GM11168 (cell line): ENCODE results near the gene ANXA5.

Experiments
- in situ Hi-C: fragments of 300-500 bp; cut with MboI; formaldehyde crosslinking; loops from one replicate; pipeline ENCODE4 v1.12.0; 2022; ENCODE audit warnings: low sequenced_read_pairs; ENCODE audit not compliant: unreplicated experiment

The ANXA5 gene

GRCh38 chr4:121684016-121684415 is 12.8 kb downstream of the ANXA5 start:
- in situ Hi-C loops = no loop called here

- in situ Hi-C loops = no loop called here
Observed at GRCh38 chr4:121680571-121680970, 16.2 kb downstream of the ANXA5 start.

GRCh38 chr4:121679951-121680350 is 16.8 kb downstream of the ANXA5 start:
- in situ Hi-C loops = no loop called here

GRCh38 chr4:121679267-121679666 is 17.5 kb downstream of the ANXA5 start:
- in situ Hi-C loops = no loop called here

- in situ Hi-C loops = no loop called here
Observed at GRCh38 chr4:121677524-121677923, 19.3 kb downstream of the ANXA5 start.

- in situ Hi-C loops = no loop called here
Observed at GRCh38 chr4:121676345-121677075, 20.3 kb downstream of the ANXA5 start.

GRCh38 chr4:121675715-121676114 is 21.1 kb downstream of the ANXA5 start:
- in situ Hi-C loops = no loop called here

GRCh38 chr4:121674696-121675095 is 22.1 kb downstream of the ANXA5 start:
- in situ Hi-C loops = no loop called here

GRCh38 chr4:121674191-121674590 is 22.6 kb downstream of the ANXA5 start:
- in situ Hi-C loops = no loop called here

GRCh38 chr4:121669163-121669550 is 27.6 kb downstream of the ANXA5 start:
- in situ Hi-C loops = loop anchor here (10.0 kb wide), 1 partner anchor 184 kb away; no protein-coding TSS in a partner anchor

- in situ Hi-C loops = loop anchor here (10.0 kb wide), 1 partner anchor 184 kb away; no protein-coding TSS in a partner anchor
Observed at GRCh38 chr4:121668368-121669162, 28.2 kb downstream of the ANXA5 start.

- in situ Hi-C loops = loop anchor here (10.0 kb wide), 1 partner anchor 181 kb away; no protein-coding TSS in a partner anchor
Observed at GRCh38 chr4:121666091-121666679, 30.6 kb downstream of the ANXA5 start.

- in situ Hi-C loops = loop anchor here (10.0 kb wide), 1 partner anchor 181 kb away; no protein-coding TSS in a partner anchor
Observed at GRCh38 chr4:121665371-121665770, 31.4 kb downstream of the ANXA5 start.

GRCh38 chr4:121662225-121662624 is 34.6 kb downstream of the ANXA5 start:
- in situ Hi-C loops = loop anchor here (10.0 kb wide), 1 partner anchor 177 kb away; no protein-coding TSS in a partner anchor

GRCh38 chr4:121660175-121660933 is 36.4 kb downstream of the ANXA5 start:
- in situ Hi-C loops = loop anchor here (10.0 kb wide), 1 partner anchor 176 kb away; no protein-coding TSS in a partner anchor

GRCh38 chr4:121658125-121658524 is 38.7 kb downstream of the ANXA5 start:
- in situ Hi-C loops = no loop called here

- in situ Hi-C loops = no loop called here
Observed at GRCh38 chr4:121656269-121656641, 40.5 kb downstream of the ANXA5 start.

GRCh38 chr4:121655320-121656268 is 41.2 kb downstream of the ANXA5 start:
- in situ Hi-C loops = no loop called here

- in situ Hi-C loops = no loop called here
Observed at GRCh38 chr4:121654738-121655137, 42.0 kb downstream of the ANXA5 start.
